ENCODE results near the gene ATP6V0B.

DNA sequence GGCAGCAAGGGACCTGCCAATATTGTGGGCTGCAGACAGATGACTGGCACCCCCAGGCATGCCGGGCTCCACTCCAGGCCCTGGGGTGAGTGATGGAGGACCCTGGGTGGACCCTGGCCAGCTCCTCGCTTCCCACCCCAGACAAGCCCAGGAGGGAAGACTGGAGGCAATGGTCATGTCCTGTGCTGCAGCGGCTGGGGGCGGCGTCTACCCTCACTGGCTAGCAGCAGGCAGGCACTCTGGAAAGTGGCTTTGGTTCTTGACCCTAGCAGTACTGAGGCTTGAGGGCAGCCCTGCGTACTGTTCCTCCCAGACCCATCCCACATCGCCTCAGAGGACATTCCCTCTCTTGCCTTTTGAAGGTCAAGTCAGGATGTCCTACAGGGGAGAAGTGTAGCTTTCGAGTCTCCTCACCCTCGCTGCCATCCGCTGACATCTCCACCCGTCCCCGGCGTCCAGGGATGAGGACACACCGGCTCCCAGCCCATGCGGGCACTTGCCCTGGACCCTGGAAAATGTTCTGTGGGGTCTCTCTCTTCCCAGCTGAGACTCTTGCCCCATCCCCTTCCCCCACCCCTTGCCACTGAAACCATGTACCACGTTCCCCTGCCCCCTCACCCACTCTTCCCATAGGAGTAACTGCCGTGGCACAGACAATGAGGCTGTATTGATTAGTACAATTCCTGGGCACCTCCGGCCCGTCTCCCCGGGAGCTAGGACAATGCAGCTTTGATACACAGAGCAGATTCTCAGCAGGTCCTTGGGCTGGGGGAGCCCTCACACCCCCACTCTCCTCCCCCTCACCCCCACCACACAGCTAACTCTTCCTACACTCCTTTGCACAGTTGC, 41.5 kb downstream of the ATP6V0B start:
- TF ChIP-seq, protein P1, sequence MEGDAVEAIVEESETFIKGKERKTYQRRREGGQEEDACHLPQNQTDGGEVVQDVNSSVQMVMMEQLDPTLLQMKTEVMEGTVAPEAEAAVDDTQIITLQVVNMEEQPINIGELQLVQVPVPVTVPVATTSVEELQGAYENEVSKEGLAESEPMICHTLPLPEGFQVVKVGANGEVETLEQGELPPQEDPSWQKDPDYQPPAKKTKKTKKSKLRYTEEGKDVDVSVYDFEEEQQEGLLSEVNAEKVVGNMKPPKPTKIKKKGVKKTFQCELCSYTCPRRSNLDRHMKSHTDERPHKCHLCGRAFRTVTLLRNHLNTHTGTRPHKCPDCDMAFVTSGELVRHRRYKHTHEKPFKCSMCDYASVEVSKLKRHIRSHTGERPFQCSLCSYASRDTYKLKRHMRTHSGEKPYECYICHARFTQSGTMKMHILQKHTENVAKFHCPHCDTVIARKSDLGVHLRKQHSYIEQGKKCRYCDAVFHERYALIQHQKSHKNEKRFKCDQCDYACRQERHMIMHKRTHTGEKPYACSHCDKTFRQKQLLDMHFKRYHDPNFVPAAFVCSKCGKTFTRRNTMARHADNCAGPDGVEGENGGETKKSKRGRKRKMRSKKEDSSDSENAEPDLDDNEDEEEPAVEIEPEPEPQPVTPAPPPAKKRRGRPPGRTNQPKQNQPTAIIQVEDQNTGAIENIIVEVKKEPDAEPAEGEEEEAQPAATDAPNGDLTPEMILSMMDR (conservative IDR thresholded peaks at IDR 0.05; ENCODE audit: low read depth, low read length): no peak
- no peak for TF ChIP-seq EZH2 (IDR thresholded peaks at IDR 0.05; ENCODE audit: borderline replicate concordance, low read depth, low read length, poor library complexity, severe bottlenecking)

Measured in A673 (cell line).